Measurements from ENCODE around the gene BRWD1.
A peak's percentile ranks its signal among the peaks of the same experiment; 100 is the strongest.

BRWD1 gene

GRCh38 chr21:39348355-39349210 lies 35.2 kb upstream of the BRWD1 start, which contains the start of gene HMGN1:
TSS of gene HMGN1 (minus strand) at chr21:39349088. CDS start at chr21:39348917, 171 bp downstream.
- peak; percentile 80 to 93 for DNase-seq (ENCODE audit: low read depth in 2 of 2)
- no peak for TF ChIP-seq CTCF (IDR thresholded peaks at IDR 0.05; ENCODE audit: low read depth, low read length)
- peak within 1 kb of the TSS; percentile 64 to 86 for H3K4me3 ChIP-seq (replicated peaks in 1 of 2; ENCODE audit: low read depth in 2 of 2, low read length in 2 of 2)

GRCh38 chr21:39348040-39348354 lies 34.6 kb upstream of the BRWD1 start:
- TF ChIP-seq CTCF (IDR thresholded peaks at IDR 0.05; ENCODE audit: low read depth, low read length): no peak
- peak overlapping the region; percentile 64 to 86 for H3K4me3 ChIP-seq (replicated peaks in 1 of 2; ENCODE audit: low read depth in 2 of 2, low read length in 2 of 2)
- DNase-seq (ENCODE audit: low read depth in 2 of 2): no peak

GRCh38 chr21:39347537-39347936 lies 34.1 kb upstream of the BRWD1 start:
- H3K4me3 ChIP-seq (replicated peaks in 1 of 2; ENCODE audit: low read depth in 2 of 2, low read length in 2 of 2): peak overlapping the region; percentile 64 to 86
- no peak for TF ChIP-seq CTCF (IDR thresholded peaks at IDR 0.05; ENCODE audit: low read depth, low read length)
- no peak for DNase-seq (ENCODE audit: low read depth in 2 of 2)

GRCh38 chr21:39346671-39347331 lies 33.4 kb upstream of the BRWD1 start:
- peak overlapping the region in 1 of 2 donors; percentile 64 for H3K4me3 ChIP-seq (replicated peaks in 1 of 2; ENCODE audit: low read depth in 2 of 2, low read length in 2 of 2)

GRCh38 chr21:39346206-39346605 lies 32.8 kb upstream of the BRWD1 start:
- no peak for DNase-seq (ENCODE audit: low read depth in 2 of 2)
- no peak overlapping the region for H3K4me3 ChIP-seq (replicated peaks in 1 of 2; ENCODE audit: low read depth in 2 of 2, low read length in 2 of 2)
- no peak for TF ChIP-seq CTCF (IDR thresholded peaks at IDR 0.05; ENCODE audit: low read depth, low read length)

More at GRCh38 chr21:39346671-39347331, 33.4 kb upstream of the BRWD1 start:
- DNase-seq (ENCODE audit: low read depth in 2 of 2): no peak
- no peak for TF ChIP-seq CTCF (IDR thresholded peaks at IDR 0.05; ENCODE audit: low read depth, low read length)

- no peak for DNase-seq (ENCODE audit: low read depth in 2 of 2)
- TF ChIP-seq CTCF (IDR thresholded peaks at IDR 0.05; ENCODE audit: low read depth, low read length): no peak
- H3K4me3 ChIP-seq (replicated peaks in 1 of 2; ENCODE audit: low read depth in 2 of 2, low read length in 2 of 2): no peak overlapping the region
Measured at GRCh38 chr21:39345440-39345839, 32.0 kb upstream of the BRWD1 start.
